OCI-LY7 (cell line): ENCODE data around the gene SCAF8. TPM values are rescaled to one million over a fixed set of nuclear protein-coding genes. Genes with fewer than 3 reads are reported as not detected.

Experiments
- BruUV-seq: library from RNA; stranded (reverse); fragments of 400-500 nt; replicated peaks from 2 replicates; lab custom pipeline; 2021; lab: Mats Ljungman, UMichigan
- CTCF ChIA-PET: fragments of 300-600 bp; sonication (Branson Sonifier 250); formaldehyde crosslinking; loops from one replicate; lab custom pipeline; 2022; ENCODE audit warnings: antibody characterized with exemption; ENCODE audit not compliant: unreplicated experiment; lab: Charles Lee
- POLR2A ChIA-PET: fragments of 300-600 bp; sonication (Branson Sonifier 250); formaldehyde crosslinking; loops from one replicate; lab custom pipeline; 2022; ENCODE audit warnings: antibody characterized with exemption; lab: Charles Lee
- DNase-seq: peaks from one replicate; pipeline ENCODE4 v3.0.0-alpha.2; 2015; ENCODE audit warnings: low spot score
- H2AFZ ChIP-seq: fragments of 200-600 bp; sonication (generic), shearing (Covaris generic); 2 replicates; pipeline ENCODE4 v1.6.1; 2014; ENCODE audit warnings: mild to moderate bottlenecking, antibody characterized with exemption, low read length, moderate library complexity
- H3K27ac ChIP-seq: fragments of 200-600 bp; sonication (generic); 2 replicates; pipeline ENCODE4 v1.5.1; 2014; ENCODE audit warnings: mixed run types, low read depth, mild to moderate bottlenecking, moderate library complexity, low read length, inconsistent platforms; ENCODE audit not compliant: poor library complexity, severe bottlenecking
- H3K36me3 ChIP-seq: fragments of 200-600 bp; sonication (generic); 2 replicates; pipeline ENCODE4 v1.6.1; 2014; ENCODE audit warnings: mild to moderate bottlenecking, antibody characterized with exemption, low read length, moderate library complexity, mixed read lengths; ENCODE audit not compliant: insufficient read depth
- H3K4me1 ChIP-seq: fragments of 200-600 bp; sonication (generic); 2 replicates; pipeline ENCODE4 v1.5.1; 2014; ENCODE audit warnings: mild to moderate bottlenecking, low read length; ENCODE audit not compliant: insufficient read depth, poor library complexity, severe bottlenecking
- H3K4me2 ChIP-seq: fragments of 200-600 bp; sonication (generic); 2 replicates; pipeline ENCODE4 v1.6.1; 2014; ENCODE audit warnings: mild to moderate bottlenecking, low read length
- H3K4me3 ChIP-seq: fragments of 200-600 bp; sonication (generic); 2 replicates; pipeline ENCODE4 v1.5.1; 2014; ENCODE audit warnings: mild to moderate bottlenecking, low read depth, low read length; ENCODE audit not compliant: poor library complexity, severe bottlenecking
- H3K79me2 ChIP-seq: fragments of 200-600 bp; sonication (generic); 2 replicates; pipeline ENCODE4 v1.6.1; 2016; ENCODE audit warnings: low read depth, mild to moderate bottlenecking, low read length, moderate library complexity, mixed read lengths; ENCODE audit not compliant: insufficient read depth
- H3K9me2 ChIP-seq: fragments of 200-600 bp; sonication (generic); 2 replicates; pipeline ENCODE4 v1.6.1; 2016; ENCODE audit warnings: mild to moderate bottlenecking, low read length, mixed read lengths; ENCODE audit not compliant: insufficient read depth
- H3K9me3 ChIP-seq: fragments of 200-600 bp; sonication (generic); 2 replicates; pipeline ENCODE4 v1.6.1; 2014; ENCODE audit warnings: mild to moderate bottlenecking, mixed run types, low read length, mixed read lengths
- H4K20me1 ChIP-seq: fragments of 200-600 bp; sonication (generic); 2 replicates; pipeline ENCODE4 v1.6.1; 2014; ENCODE audit warnings: mild to moderate bottlenecking, antibody characterized with exemption, low read length, moderate library complexity, mixed read lengths; ENCODE audit not compliant: insufficient read depth
- EZH2phosphoT487 ChIP-seq: fragments of 200-600 bp; sonication (generic); IDR thresholded peaks from 2 replicates; pipeline ENCODE4 v1.6.1; 2018; ENCODE audit warnings: low read depth, borderline replicate concordance, mild to moderate bottlenecking, mixed run types, antibody characterized with exemption, low read length, moderate library complexity, mixed read lengths
- intact Hi-C: fragments of 100-400 bp; cut with micrococcal nuclease; formaldehyde crosslinking; loops from one replicate; pipeline ENCODE4 v1.10.0; 2022; ENCODE audit not compliant: unreplicated experiment
- total RNA-seq, 2 experiments: library from RNA; depleted of rRNA in 1 of 2; stranded (reverse); fragments of >200 nt in 1 of 2; shearing (Covaris generic) in 1 of 2; gene quantifications; 2 replicates each; pipeline ENCODE4 v1.2.3, GENCODE V29; 2014 to 2022
- TF ChIP-seq, protein P1 (sequence below): fragments of 200-600 bp; sonication (generic); conservative IDR thresholded peaks from 2 replicates; pipeline ENCODE4 v1.5.1; 2014; ENCODE audit warnings: mild to moderate bottlenecking, antibody characterized with exemption, low read length, moderate library complexity, mixed read lengths

Gene SCAF8
- total RNA-seq, 2 experiments from 2014 or later: 25.8 to 47.0 TPM

DNA sequence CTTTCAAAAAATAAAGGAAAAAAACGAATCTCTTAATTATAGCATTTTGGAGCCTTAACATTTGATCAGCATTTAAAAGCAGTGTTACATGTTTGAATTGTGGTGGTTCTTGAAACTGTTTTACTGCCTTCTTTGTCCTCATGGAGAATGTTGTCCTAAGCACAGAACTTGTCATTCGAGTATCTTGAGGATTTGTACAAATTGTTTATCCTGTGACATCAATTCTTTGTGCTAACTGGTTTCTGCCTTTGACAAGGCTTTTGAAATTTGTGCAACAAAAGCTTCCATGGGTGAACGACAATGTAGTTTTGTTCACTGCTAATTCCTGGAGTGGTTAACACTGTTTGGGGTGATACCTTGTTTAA lies 130.8 kb downstream of the SCAF8 start:
- Histone ChIP-seq H3K9me3 (no peaks in the 10 kb centered on the region), H3K4me3 (no peak overlapping the region), H2AFZ (no peak overlapping the region), H3K79me2 (no peaks in the 10 kb centered on the region), H3K9me2 (no peaks in the 10 kb centered on the region), H3K4me1 (no peaks in the 10 kb centered on the region), H3K36me3 (no peaks in the 10 kb centered on the region), H3K27ac (no peak overlapping the region), H4K20me1 (no peaks in the 10 kb centered on the region), H3K4me2 (no peak overlapping the region)
- no TSS peak for BruUV-seq
- intact Hi-C loops: no loop called here
- TF ChIP-seq, protein P1, sequence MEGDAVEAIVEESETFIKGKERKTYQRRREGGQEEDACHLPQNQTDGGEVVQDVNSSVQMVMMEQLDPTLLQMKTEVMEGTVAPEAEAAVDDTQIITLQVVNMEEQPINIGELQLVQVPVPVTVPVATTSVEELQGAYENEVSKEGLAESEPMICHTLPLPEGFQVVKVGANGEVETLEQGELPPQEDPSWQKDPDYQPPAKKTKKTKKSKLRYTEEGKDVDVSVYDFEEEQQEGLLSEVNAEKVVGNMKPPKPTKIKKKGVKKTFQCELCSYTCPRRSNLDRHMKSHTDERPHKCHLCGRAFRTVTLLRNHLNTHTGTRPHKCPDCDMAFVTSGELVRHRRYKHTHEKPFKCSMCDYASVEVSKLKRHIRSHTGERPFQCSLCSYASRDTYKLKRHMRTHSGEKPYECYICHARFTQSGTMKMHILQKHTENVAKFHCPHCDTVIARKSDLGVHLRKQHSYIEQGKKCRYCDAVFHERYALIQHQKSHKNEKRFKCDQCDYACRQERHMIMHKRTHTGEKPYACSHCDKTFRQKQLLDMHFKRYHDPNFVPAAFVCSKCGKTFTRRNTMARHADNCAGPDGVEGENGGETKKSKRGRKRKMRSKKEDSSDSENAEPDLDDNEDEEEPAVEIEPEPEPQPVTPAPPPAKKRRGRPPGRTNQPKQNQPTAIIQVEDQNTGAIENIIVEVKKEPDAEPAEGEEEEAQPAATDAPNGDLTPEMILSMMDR: no peak
- no peak for TF ChIP-seq EZH2phosphoT487
- POLR2A ChIA-PET: no interaction called here
- no peak for DNase-seq
- CTCF ChIA-PET: no interaction called here

DNA sequence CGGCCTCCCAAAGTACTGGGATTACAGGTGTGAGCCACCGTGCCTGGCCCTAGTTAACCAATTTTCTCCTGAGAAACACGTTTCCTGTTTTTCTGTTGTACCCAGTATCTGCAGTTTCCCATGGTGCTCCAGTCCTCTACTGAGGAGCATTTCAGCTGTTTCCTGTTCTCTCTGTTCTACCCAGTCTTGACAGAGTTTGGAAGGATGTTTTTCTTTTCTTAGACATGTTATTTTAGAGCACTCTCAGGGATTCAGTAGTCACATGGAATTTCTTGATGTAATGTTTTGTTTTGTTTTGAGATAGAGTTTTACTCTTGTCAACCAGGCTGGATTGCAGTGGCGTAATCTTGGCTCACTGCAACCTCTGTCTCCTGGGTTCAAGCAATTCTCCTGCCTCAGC lies 132.1 kb downstream of the SCAF8 start:
- H3K79me2 ChIP-seq: no peaks in the 10 kb centered on the region
- no peak for TF ChIP-seq EZH2phosphoT487
- TF ChIP-seq, protein P1: no peak
- BruUV-seq: no TSS peak
- no peak overlapping the region for H3K4me3 ChIP-seq
- H3K36me3 ChIP-seq: no peaks in the 10 kb centered on the region
- no peaks in the 10 kb centered on the region for H3K9me2 ChIP-seq
- CTCF ChIA-PET: no interaction called here
- no peak overlapping the region for H2AFZ ChIP-seq
- no peak overlapping the region for H3K27ac ChIP-seq
- intact Hi-C loops: loop anchor here (5.0 kb wide), 1 partner anchor 392 kb away; no protein-coding TSS in a partner anchor
- POLR2A ChIA-PET: interaction anchor here (0.7 kb wide), 1 partner anchor 279 kb away, joined by 3 read pairs; no protein-coding TSS in a partner anchor
- no peaks in the 10 kb centered on the region for H3K4me1 ChIP-seq
- no peaks in the 10 kb centered on the region for H4K20me1 ChIP-seq
- no peaks in the 10 kb centered on the region for H3K9me3 ChIP-seq
- no peak overlapping the region for H3K4me2 ChIP-seq
- no peak for DNase-seq

DNA sequence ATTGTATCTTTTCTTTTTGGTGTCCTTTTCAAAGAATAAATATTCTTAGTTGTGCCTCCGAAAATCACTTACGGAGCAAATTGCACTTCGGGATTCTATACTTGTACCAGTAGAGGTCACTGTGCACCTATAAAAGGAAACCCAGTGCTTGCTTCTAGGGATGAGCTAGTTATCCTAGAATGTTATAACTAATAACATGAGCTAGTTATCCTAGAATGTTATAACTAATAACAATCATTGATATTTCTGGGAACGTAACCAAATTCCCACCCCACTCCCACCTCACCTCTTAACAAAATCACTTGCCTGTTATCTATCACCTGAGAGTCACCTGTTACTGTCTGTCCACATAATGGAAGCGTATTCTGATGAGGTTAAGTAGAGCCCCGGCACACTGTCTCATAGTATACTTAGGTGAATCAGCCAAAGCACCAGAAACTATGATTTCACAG lies 135.0 kb downstream of the SCAF8 start:
- Histone ChIP-seq H2AFZ (no peak overlapping the region), H4K20me1 (no peaks in the 10 kb centered on the region; the same call in 1 of the 2 replicates), H3K36me3 (no peaks in the 10 kb centered on the region), H3K4me2 (no peak overlapping the region), H3K9me3 (no peaks in the 10 kb centered on the region), H3K4me3 (no peak overlapping the region), H3K27ac (no peak overlapping the region), H3K4me1 (no peaks in the 10 kb centered on the region), H3K79me2 (no peaks in the 10 kb centered on the region), H3K9me2 (no peaks in the 10 kb centered on the region)
- ChIA-PET CTCF (interaction anchor here (0.6 kb wide), 2 partner anchors 305 to 306 kb away, joined by 3 read pairs; no protein-coding TSS in a partner anchor), POLR2A (interaction anchor here (0.6 kb wide), 1 partner anchor 9 kb away, joined by 3 read pairs; no protein-coding TSS in a partner anchor)
- peak; percentile 64 for DNase-seq
- BruUV-seq: no TSS peak
- TF ChIP-seq EZH2phosphoT487: no peak
- TF ChIP-seq, protein P1: peak; percentile 95
- intact Hi-C loops: loop anchor here (2.0 to 5.0 kb wide), 3 partner anchors 193 to 389 kb away; no protein-coding TSS in a partner anchor
